ENCODE results near the gene SFRP2.

SFRP2 gene

DNA sequence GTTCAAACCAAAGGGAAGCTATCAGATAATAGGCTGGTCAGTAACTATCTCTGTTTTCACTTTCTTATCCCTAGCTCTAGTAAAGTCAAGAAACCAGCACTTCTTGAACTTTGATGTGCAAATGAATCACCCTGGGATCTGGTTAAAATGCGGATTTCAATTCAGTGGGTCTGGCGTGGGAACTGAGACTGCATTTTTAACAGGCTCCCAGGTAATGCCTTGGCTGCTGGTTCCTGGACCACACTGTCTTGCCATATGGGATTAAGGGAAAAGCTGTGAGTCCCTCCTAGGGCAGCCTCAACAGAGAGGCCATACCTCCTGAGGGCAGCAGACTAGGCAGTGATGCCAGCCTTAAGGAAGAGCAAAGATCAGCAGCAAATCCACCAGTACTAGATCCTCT lies 30.7 kb downstream of the SFRP2 start:
- CTCF ChIA-PET: interaction anchor here (0.6 kb wide), 1 partner anchor 555 kb away, joined by 4 read pairs; no protein-coding TSS in a partner anchor
- Histone ChIP-seq H3K4me3 (ENCODE audit: low read depth, low read length) (no peak overlapping the region), H3K9me3 (ENCODE audit: control insufficient read depth, insufficient read depth, low read depth, low read length) (no peaks in the 10 kb centered on the region), H3K36me3 (ENCODE audit: control insufficient read depth in 2 of 2, insufficient read depth in 1 of 2, low read length in 2 of 2) (no peaks in the 10 kb centered on the region), H3K4me1 (ENCODE audit: control insufficient read depth, insufficient read depth, low read length) (no peaks in the 10 kb centered on the region), H3K27ac (ENCODE audit: extremely low read depth, low read depth, low read length) (no peak overlapping the region)
- no peak for TF ChIP-seq ZSCAN30 (tag by site-specific recombination; IDR thresholded peaks at IDR 0.05)
- TF ChIP-seq ZNF707 (tag by site-specific recombination; IDR thresholded peaks at IDR 0.05): no peak
- POLR2A ChIA-PET: no interaction called here

DNA sequence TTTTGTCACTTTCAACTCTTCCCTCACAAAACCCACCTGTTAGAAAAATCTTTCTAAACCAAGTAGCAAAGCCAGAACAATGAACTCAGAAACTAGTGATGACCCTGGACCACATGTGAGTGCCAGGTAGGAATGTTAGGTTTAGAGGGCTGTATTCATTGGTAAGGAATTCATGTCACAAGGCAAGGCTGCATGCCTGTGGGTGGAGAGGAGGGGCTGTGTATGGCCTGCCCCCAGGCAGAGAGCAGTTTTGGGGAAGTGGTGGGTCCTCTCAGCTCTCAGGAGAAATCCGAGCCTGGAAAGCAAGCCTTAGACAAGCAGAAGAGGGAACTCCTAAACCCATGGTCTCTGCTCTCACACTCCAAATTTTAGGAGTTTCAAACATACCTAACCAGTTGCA lies 31.5 kb downstream of the SFRP2 start:
- ChIA-PET CTCF (no interaction called here), POLR2A (no interaction called here)
- TF ChIP-seq ZNF175 (tag by site-specific recombination; IDR thresholded peaks at IDR 0.05): no peak
- TF ChIP-seq ZNF830 (tag by site-specific recombination; IDR thresholded peaks at IDR 0.05; ENCODE audit: low read depth): no peak
- no peak for TF ChIP-seq ZNF404 (tag by site-specific recombination; IDR thresholded peaks at IDR 0.05)
- TF ChIP-seq, protein P1, sequence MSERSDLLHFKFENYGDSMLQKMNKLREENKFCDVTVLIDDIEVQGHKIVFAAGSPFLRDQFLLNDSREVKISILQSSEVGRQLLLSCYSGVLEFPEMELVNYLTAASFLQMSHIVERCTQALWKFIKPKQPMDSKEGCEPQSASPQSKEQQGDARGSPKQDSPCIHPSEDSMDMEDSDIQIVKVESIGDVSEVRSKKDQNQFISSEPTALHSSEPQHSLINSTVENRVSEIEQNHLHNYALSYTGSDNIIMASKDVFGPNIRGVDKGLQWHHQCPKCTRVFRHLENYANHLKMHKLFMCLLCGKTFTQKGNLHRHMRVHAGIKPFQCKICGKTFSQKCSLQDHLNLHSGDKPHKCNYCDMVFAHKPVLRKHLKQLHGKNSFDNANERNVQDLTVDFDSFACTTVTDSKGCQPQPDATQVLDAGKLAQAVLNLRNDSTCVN (tag by site-specific recombination; optimal IDR thresholded peaks at IDR 0.05): no peak
- TF ChIP-seq, protein P2, sequence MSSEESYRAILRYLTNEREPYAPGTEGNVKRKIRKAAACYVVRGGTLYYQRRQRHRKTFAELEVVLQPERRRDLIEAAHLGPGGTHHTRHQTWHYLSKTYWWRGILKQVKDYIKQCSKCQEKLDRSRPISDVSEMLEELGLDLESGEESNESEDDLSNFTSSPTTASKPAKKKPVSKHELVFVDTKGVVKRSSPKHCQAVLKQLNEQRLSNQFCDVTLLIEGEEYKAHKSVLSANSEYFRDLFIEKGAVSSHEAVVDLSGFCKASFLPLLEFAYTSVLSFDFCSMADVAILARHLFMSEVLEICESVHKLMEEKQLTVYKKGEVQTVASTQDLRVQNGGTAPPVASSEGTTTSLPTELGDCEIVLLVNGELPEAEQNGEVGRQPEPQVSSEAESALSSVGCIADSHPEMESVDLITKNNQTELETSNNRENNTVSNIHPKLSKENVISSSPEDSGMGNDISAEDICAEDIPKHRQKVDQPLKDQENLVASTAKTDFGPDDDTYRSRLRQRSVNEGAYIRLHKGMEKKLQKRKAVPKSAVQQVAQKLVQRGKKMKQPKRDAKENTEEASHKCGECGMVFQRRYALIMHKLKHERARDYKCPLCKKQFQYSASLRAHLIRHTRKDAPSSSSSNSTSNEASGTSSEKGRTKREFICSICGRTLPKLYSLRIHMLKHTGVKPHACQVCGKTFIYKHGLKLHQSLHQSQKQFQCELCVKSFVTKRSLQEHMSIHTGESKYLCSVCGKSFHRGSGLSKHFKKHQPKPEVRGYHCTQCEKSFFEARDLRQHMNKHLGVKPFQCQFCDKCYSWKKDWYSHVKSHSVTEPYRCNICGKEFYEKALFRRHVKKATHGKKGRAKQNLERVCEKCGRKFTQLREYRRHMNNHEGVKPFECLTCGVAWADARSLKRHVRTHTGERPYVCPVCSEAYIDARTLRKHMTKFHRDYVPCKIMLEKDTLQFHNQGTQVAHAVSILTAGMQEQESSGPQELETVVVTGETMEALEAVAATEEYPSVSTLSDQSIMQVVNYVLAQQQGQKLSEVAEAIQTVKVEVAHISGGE (tag by site-specific recombination; conservative IDR thresholded peaks at IDR 0.05; ENCODE audit: low read depth): no peak
- TF ChIP-seq ZNF776 (tag by site-specific recombination; IDR thresholded peaks at IDR 0.05; ENCODE audit: borderline replicate concordance): no peak
- TF ChIP-seq, protein P3, sequence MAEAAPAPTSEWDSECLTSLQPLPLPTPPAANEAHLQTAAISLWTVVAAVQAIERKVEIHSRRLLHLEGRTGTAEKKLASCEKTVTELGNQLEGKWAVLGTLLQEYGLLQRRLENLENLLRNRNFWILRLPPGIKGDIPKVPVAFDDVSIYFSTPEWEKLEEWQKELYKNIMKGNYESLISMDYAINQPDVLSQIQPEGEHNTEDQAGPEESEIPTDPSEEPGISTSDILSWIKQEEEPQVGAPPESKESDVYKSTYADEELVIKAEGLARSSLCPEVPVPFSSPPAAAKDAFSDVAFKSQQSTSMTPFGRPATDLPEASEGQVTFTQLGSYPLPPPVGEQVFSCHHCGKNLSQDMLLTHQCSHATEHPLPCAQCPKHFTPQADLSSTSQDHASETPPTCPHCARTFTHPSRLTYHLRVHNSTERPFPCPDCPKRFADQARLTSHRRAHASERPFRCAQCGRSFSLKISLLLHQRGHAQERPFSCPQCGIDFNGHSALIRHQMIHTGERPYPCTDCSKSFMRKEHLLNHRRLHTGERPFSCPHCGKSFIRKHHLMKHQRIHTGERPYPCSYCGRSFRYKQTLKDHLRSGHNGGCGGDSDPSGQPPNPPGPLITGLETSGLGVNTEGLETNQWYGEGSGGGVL (tag by site-specific recombination; IDR thresholded peaks at IDR 0.05): no peak
- TF ChIP-seq, protein P4, sequence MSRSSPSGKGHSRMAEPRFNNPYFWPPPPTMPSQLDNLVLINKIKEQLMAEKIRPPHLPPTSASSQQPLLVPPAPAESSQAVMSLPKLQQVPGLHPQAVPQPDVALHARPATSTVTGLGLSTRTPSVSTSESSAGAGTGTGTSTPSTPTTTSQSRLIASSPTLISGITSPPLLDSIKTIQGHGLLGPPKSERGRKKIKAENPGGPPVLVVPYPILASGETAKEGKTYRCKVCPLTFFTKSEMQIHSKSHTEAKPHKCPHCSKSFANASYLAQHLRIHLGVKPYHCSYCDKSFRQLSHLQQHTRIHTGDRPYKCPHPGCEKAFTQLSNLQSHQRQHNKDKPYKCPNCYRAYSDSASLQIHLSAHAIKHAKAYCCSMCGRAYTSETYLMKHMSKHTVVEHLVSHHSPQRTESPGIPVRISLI (tag by site-specific recombination; IDR thresholded peaks at IDR 0.05): no peak
- TF ChIP-seq ZNF132 (tag by site-specific recombination; IDR thresholded peaks at IDR 0.05; ENCODE audit: borderline replicate concordance): no peak
- TF ChIP-seq ZNF768 (tag by site-specific recombination; IDR thresholded peaks at IDR 0.05): no peak
- no peak for TF ChIP-seq ZBTB21 (tag by site-specific recombination; IDR thresholded peaks at IDR 0.05)
- TF ChIP-seq ZNF24 (tag by site-specific recombination; IDR thresholded peaks at IDR 0.05): no peak
- no peak for TF ChIP-seq ZNF416 (tag by site-specific recombination; IDR thresholded peaks at IDR 0.05)
- TF ChIP-seq ZNF521 (tag by site-specific recombination; IDR thresholded peaks at IDR 0.05): no peak
- no peaks in the 10 kb centered on the region for H3K36me3 ChIP-seq (ENCODE audit: control insufficient read depth in 2 of 2, insufficient read depth in 1 of 2, low read length in 2 of 2)
- no peaks in the 10 kb centered on the region for H3K9me3 ChIP-seq (ENCODE audit: control insufficient read depth, insufficient read depth, low read depth, low read length)
- no peak overlapping the region for H3K27ac ChIP-seq (ENCODE audit: extremely low read depth, low read depth, low read length)
- no peak overlapping the region for H3K4me3 ChIP-seq (ENCODE audit: low read depth, low read length)
- H3K4me1 ChIP-seq (ENCODE audit: control insufficient read depth, insufficient read depth, low read length): no peaks in the 10 kb centered on the region
